ENCODE measurements around the gene FAM219B. TPM values are rescaled to one million over a fixed set of nuclear protein-coding genes. Genes with fewer than 3 reads are reported as not detected.

The FAM219B gene
- total RNA-seq, 4 donors from 2014 or later: 32.9 to 343 (median 86.5) TPM

DNA sequence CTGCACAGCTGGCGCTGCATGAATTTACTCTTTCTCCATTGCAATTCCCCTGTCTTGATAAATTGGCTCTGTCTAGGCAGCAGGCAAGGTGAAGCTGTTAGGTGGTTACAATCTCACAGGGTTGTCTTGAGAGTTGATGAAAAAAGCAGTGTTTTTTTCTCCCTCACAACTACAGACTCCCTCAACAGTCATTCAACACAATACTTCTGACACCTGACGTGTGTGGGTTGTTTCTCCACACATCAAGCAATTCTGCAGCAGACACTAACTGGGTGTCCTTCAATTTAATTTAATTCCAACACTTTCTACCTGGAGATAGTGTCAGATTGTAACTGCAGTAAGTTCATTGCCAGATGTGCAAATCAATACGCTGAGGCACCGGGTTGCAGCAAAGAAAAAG, 28.4 kb downstream of the FAM219B start:
- Histone ChIP-seq H3K36me3 (no peaks in the 10 kb centered on the region), H3K27ac (no peak overlapping the region), H3K4me3 (no peak overlapping the region), H3K9me3 (no peaks in the 10 kb centered on the region), H3K4me1 (no peaks in the 10 kb centered on the region), H3K27me3 (no peaks in the 10 kb centered on the region)
- TF ChIP-seq, protein P1, sequence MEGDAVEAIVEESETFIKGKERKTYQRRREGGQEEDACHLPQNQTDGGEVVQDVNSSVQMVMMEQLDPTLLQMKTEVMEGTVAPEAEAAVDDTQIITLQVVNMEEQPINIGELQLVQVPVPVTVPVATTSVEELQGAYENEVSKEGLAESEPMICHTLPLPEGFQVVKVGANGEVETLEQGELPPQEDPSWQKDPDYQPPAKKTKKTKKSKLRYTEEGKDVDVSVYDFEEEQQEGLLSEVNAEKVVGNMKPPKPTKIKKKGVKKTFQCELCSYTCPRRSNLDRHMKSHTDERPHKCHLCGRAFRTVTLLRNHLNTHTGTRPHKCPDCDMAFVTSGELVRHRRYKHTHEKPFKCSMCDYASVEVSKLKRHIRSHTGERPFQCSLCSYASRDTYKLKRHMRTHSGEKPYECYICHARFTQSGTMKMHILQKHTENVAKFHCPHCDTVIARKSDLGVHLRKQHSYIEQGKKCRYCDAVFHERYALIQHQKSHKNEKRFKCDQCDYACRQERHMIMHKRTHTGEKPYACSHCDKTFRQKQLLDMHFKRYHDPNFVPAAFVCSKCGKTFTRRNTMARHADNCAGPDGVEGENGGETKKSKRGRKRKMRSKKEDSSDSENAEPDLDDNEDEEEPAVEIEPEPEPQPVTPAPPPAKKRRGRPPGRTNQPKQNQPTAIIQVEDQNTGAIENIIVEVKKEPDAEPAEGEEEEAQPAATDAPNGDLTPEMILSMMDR (IDR thresholded peaks at IDR 0.05): no peak
- TF ChIP-seq POLR2A (IDR thresholded peaks at IDR 0.05): no peak
- intact Hi-C loops (cut with DNase I; ENCODE audit: low total_unique reads): no loop called here
- DNase-seq: no peak

DNA sequence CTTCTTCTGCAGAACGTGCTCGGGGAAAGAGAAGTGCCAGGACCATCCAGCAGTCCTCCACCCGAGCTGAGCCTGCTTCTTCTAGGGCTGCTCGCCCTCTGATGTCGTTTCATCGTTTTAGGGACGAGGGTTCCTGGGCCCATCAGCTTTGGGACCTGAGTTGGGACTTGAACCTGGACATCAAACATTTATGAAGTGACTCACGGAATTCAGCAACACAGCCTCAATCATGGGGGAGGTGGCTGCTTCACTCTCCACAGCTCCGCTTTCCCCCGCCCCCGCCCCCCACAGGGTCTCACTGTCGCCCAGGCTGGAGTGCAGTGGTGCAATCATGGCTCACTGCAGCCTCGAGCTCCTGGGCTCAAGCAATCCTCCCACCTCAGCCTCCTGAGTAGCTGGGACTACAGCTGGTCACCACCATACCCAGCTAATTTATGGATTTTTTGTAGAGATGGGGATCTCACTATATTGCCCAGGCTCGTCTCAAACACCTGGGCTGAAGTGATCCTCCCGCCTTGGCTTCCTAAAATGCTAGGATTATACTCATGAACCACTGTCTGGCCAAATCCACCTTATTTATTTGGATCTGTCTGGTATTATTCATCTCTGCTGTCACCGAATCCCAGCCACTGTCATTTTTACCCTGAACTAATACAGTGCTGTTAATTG, 32.8 kb downstream of the FAM219B start:
- no peaks in the 10 kb centered on the region for H3K9me3 ChIP-seq
- peak; percentile 22 to 28 for DNase-seq
- peak overlapping the region; percentile 55 to 85 for H3K4me3 ChIP-seq
- H3K27ac ChIP-seq: peak overlapping the region; percentile 77 to 87
- peaks cover 11 to 28% of the 10 kb centered on the region in 2 donors for H3K4me1 ChIP-seq
- intact Hi-C loops (cut with DNase I; ENCODE audit: low total_unique reads): no loop called here
- no peaks in the 10 kb centered on the region for H3K27me3 ChIP-seq
- TF ChIP-seq POLR2A (IDR thresholded peaks at IDR 0.05): no peak
- TF ChIP-seq, protein P1 (IDR thresholded peaks at IDR 0.05): no peak
- H3K36me3 ChIP-seq: no peaks in the 10 kb centered on the region

DNA sequence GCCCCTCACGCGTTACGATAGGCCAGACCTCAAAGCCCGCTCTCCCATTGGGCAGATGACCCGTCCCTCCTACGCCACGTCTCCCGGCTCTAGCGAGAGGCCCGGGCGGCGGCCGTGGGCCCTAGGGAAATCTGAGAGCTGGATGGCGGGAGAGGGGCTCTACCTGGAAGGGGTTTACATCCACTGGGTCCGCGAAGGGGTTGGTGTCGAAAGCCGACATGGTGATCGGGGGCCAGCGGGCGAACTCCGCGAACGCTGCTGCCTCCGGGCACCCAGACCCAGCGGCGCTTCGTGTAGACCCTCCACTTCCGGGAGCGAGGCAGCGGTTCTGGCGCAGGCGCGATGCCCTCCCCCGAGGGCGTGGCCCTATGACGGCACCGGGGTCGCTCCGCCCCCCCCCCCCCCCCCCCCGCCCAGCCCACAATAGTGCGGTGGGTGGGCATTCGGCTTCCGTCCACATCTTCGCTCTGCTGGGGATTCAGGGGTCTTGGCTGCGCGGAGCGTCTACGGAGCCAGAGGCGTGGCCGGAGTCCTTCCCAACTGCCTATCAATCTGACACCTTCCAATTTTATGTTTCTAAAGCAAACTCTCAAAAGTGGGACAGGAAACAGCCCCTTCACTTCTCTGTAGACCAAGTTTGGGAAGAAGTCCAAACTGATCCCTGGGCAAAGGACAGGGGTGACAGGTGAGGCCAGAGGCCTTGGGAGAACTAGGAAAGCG, 33.5 kb downstream of the FAM219B start, which contains the start of gene SCAMP2:
Gene SCAMP2, minus strand, starts transcription at position 330 of the 720 bp plus-strand sequence. Its CDS starts 110 bp downstream, at position 220.
- TF ChIP-seq POLR2A (IDR thresholded peaks at IDR 0.05): peak in 1 of 2 donors; percentile 77
- TF ChIP-seq, protein P1 (IDR thresholded peaks at IDR 0.05): no peak
- DNase-seq: peak; percentile 92 to 95
- peaks cover 11 to 28% of the 10 kb centered on the region in 2 donors for H3K4me1 ChIP-seq
- peak within 1 kb of the TSS; percentile 77 to 87 for H3K27ac ChIP-seq
- no peaks in the 10 kb centered on the region for H3K9me3 ChIP-seq
- H3K4me3 ChIP-seq: peak within 1 kb of the TSS; percentile 55 to 85
- intact Hi-C loops (cut with DNase I; ENCODE audit: low total_unique reads): no loop called here
- no peaks in the 10 kb centered on the region for H3K27me3 ChIP-seq
- H3K36me3 ChIP-seq: no peaks in the 10 kb centered on the region

DNA sequence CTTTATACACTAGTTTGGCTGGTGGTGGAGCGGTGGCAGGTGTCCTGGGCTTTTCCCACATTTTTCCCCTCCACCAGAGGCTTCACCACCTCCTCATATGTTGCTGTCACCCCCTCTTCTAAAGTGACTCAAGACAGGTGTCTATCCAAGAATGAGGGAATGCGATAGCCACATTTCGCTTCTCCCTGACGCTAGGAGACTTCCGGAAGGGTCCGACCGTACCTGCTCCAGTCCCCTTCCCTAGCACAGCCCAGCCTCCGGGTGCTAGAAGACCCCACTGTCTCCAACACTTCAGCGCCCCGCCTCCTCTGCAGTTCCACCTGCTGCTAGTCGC, 34.0 kb downstream of the FAM219B start:
- DNase-seq: no peak
- H3K9me3 ChIP-seq: no peaks in the 10 kb centered on the region
- no peak for TF ChIP-seq POLR2A (IDR thresholded peaks at IDR 0.05)
- TF ChIP-seq, protein P1 (IDR thresholded peaks at IDR 0.05): no peak
- intact Hi-C loops (cut with DNase I; ENCODE audit: low total_unique reads): no loop called here
- H3K4me1 ChIP-seq: peaks cover 11 to 28% of the 10 kb centered on the region in 2 donors
- H3K27ac ChIP-seq: peak overlapping the region; percentile 77 to 87
- no peaks in the 10 kb centered on the region for H3K36me3 ChIP-seq
- H3K4me3 ChIP-seq: peak overlapping the region; percentile 55 to 85
- no peaks in the 10 kb centered on the region for H3K27me3 ChIP-seq

Data from uterus (tissue), 4 donors.